ENCODE measurements around the gene FCRL5.

DNA sequence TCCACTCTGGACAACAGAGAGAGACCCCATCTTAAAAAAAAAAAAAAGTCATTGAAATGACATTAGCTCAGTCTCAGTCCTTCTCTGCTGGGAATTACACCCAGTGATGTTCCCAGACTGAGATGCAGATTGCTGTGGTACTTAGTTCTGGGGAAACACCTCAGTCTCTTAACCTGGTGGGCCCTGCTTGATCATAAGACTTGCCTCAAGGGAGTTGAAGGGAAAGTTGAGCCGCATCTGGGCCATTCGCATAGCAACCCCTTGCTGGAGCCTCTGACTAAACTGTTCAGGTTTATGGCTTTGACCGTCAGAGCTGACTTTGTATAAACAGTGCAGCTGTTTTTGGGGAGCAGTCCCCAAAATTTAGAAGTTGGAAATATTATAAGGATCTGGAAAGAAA is 32.2 kb upstream of the FCRL5 start:
- no peak for TF ChIP-seq MLLT1 (IDR thresholded peaks at IDR 0.05)
- TF ChIP-seq NFE2L1 (tag; IDR thresholded peaks at IDR 0.05; ENCODE audit: borderline replicate concordance, low read depth) = no peak
- no peak for TF ChIP-seq ARHGAP35 (IDR thresholded peaks at IDR 0.05; ENCODE audit: partially characterized antibody)
- TF ChIP-seq SIN3A (IDR thresholded peaks at IDR 0.05; ENCODE audit: borderline replicate concordance in 2 of 2, control insufficient read depth in 1 of 2, low read depth in 2 of 2, low read length in 2 of 2) = no peak
- no peak for TF ChIP-seq FOXA1 (IDR thresholded peaks at IDR 0.05; ENCODE audit: borderline replicate concordance)
- TF ChIP-seq ZBTB9 (CRISPR knock-in tag; IDR thresholded peaks at IDR 0.05) = no peak
- TF ChIP-seq EP300 (IDR thresholded peaks at IDR 0.05; ENCODE audit: low read length) = no peak
- TF ChIP-seq ZNF133 (CRISPR knock-in tag; IDR thresholded peaks at IDR 0.05) = no peak
- no peak for TF ChIP-seq ZBTB8A (IDR thresholded peaks at IDR 0.05; ENCODE audit: partially characterized antibody)

All from K562 (cell line).